ENCODE data around the gene CDH8. TPM values are rescaled to one million over a fixed set of nuclear protein-coding genes. Genes with fewer than 3 reads are reported as not detected.
"Not testable (repeated sequence)": the region's sequence is repeated elsewhere in the genome, so short reads cannot be mapped to it uniquely, and the experiment has no call there.

Gene CDH8
- total RNA-seq, 1 donor from 2014 or later, result 0.43 TPM

- intact Hi-C loops (cut with micrococcal nuclease), result no loop called here
Measured at GRCh38 chr16:61797961-61798507, 238.2 kb downstream of the CDH8 start.

- intact Hi-C loops (cut with micrococcal nuclease), result no loop called here
Measured at GRCh38 chr16:61797296-61797795, 238.9 kb downstream of the CDH8 start.

DNA sequence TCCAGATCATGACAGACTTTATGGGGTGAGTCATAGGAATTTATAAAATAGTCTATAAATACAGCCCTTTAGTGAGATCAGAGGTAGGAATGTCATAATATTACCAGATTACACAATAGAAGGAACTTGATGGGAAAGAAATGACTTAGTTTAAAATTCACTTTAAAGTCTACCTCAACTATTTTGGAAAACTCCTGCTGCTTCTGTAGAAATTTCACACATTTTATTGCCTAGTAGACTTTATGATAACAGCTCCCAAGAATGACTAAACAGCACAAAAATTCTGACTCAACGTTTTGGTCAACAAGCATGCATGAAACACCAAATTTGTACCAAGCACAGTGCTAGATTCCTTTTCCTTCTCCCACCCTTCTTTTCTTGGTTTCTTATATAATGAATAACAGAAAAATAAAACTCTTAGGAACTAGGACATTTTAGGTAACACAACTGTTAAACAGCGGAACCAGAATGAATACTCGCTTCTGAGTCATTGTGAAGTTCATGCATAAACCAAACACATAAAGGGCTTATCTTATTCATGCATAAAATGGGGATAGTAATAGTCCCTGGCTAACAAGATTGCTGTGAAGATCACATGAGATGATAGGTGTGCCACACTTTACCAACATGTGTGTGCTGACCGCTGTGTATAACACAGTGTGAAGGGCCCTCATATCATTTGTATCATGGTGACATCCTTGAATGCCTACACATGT lies 243.9 kb downstream of the CDH8 start:
- intact Hi-C loops (cut with micrococcal nuclease), result no loop called here

GRCh38 chr16:61791464-61791863 lies 244.8 kb downstream of the CDH8 start:
- intact Hi-C loops (cut with micrococcal nuclease), result no loop called here

DNA sequence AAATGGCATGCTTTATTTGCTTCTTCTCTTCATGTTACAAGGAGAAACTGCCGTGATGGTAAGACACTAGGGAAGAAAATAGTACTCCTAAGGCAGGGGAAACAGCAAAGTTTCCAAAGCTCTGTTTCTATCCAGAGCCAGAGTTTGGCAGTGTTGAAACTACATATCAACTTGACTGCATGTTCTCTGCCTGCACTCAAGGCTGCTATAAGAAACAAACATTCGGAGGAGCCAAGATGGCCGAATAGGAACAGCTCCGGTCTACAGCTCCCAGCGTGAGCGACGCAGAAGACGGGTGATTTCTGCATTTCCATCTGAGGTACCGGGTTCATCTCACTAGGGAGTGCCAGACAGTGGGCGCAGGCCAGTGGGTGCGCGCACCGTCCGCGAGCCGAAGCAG lies 254.4 kb downstream of the CDH8 start:
- intact Hi-C loops (cut with micrococcal nuclease), result not testable (repeated sequence)

DNA sequence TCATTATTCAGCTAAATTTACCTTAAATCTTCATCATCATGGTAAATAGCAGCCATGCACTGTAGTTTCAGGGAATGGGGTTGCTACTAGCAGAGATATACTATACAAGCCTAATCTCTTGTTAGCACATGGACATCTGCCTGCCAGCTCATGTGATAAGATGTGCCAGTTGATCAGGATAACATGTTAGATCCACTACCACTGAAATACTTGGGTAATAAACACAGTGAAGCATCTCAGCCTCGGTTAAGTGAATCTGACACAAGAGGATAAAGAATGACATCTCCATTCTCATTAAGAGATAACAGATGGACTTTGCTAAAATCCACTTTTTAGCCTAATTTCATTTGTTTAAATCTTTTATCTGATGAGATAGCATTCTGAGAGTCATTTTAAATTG lies 256.1 kb downstream of the CDH8 start:
- intact Hi-C loops (cut with micrococcal nuclease), result no loop called here

GRCh38 chr16:61770301-61770700 lies 265.9 kb downstream of the CDH8 start:
- intact Hi-C loops (cut with micrococcal nuclease), result no loop called here

- intact Hi-C loops (cut with micrococcal nuclease), result no loop called here
Measured at GRCh38 chr16:61763991-61764390, 272.2 kb downstream of the CDH8 start.

DNA sequence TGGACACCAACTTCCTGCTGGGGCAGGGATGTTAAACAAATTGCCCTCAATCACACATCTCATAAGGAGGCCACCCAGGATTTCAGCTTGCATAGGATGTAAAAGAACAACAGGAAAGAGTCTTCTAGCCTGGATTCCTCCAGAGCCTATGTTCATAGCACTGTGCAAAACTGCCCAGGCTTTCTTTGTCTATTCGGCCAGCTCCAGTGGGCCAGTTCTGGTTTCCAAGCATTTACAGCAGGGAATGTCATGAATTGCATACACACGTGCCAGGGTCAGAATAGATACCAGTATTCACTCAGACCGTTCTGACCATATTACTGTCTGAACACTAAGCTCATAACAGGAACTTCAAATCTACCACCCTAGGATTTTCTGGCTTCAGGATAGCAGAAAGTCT lies 273.2 kb downstream of the CDH8 start:
- intact Hi-C loops (cut with micrococcal nuclease), result no loop called here

GRCh38 chr16:61730997-61731396 lies 305.2 kb downstream of the CDH8 start:
- intact Hi-C loops (cut with micrococcal nuclease), result no loop called here

DNA sequence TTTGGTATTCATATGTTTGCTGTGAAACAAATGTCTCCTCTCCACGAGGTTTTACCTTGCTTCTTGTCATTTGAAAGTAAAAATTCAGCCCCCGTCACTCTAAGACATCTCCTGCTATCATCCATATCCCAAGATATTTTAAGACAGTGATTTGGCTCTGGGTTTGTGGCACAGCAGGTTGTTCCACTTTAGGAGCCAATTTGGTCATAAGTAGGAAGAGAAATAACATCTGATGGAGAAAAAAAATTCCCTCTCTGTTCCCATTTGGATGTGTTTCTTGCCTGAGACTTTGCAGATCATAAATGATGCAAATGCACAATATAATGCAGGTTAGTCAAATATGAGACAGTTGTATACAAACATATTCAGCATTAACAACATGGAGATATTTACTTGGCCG lies 309.5 kb downstream of the CDH8 start:
- intact Hi-C loops (cut with micrococcal nuclease), result no loop called here

DNA sequence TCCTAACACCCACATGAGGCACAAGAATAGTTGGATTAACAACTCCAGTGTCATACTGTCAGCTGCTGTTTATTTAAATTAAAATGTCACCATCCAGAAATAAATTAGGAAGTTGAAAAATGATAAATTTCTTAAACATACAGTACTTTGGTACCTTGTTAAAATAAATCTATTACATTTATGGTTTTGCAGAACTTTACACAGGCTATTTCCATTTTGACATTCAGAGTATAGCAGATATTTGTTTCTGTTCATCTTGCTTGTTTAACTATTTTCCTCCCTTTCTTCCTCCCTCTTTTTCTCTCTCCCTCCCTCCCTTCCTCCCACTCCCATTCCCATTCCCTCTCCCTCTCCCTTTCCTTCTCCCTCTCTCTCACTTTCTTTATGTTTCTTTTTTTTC lies 310.1 kb downstream of the CDH8 start:
- intact Hi-C loops (cut with micrococcal nuclease), result no loop called here

DNA sequence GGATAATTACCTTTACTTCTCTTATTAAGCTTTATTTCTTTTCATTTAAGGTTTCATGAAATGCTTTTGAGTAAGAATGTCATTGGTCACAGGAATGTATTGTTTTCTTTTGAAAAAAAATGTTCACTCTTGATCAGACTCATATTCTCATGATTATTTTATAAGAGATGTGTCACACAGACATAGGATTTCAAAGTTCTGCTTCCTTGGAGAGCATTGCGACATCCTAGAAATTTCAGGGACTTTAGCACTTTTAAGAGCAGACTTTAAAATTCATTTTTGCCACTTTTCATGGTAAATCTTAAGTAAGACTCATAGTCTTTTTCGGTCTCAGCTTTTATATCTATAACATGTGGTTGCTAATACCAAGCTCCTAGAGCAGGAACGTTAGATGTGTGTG lies 314.7 kb downstream of the CDH8 start:
- intact Hi-C loops (cut with micrococcal nuclease), result no loop called here

- intact Hi-C loops (cut with micrococcal nuclease), result no loop called here
Measured at GRCh38 chr16:61715393-61715792, 320.8 kb downstream of the CDH8 start.

- intact Hi-C loops (cut with micrococcal nuclease), result no loop called here
Measured at GRCh38 chr16:61713787-61714186, 322.5 kb downstream of the CDH8 start.

GRCh38 chr16:61699640-61700039 lies 336.6 kb downstream of the CDH8 start:
- intact Hi-C loops (cut with micrococcal nuclease), result not testable (repeated sequence)

- intact Hi-C loops (cut with micrococcal nuclease), result no loop called here
Measured at GRCh38 chr16:61684541-61684940, 351.7 kb downstream of the CDH8 start.

- intact Hi-C loops (cut with micrococcal nuclease), result no loop called here
Measured at GRCh38 chr16:61681673-61682072, 354.6 kb downstream of the CDH8 start.

GRCh38 chr16:61681124-61681523 lies 355.1 kb downstream of the CDH8 start:
- intact Hi-C loops (cut with micrococcal nuclease), result no loop called here

DNA sequence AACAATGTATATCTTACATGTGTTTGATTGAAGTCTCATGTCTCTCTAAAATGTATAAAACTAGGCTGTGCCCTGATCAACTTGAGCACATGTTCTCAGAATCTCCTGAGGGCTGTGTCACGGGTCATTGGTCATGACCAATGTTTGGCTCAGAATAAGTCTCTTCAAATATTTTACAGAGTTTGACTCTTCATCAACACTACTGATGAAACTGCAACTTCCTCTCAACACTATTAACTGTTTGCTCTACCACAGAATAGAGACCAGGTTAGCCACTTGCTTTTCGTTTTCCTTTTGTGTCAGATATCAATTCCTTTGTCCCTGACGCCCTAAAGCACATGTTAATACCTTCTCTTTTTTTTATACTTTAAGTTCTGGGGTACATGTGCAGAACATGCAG lies 358.1 kb downstream of the CDH8 start:
- intact Hi-C loops (cut with micrococcal nuclease), result no loop called here

- intact Hi-C loops (cut with micrococcal nuclease), result no loop called here
Measured at GRCh38 chr16:61677776-61678175, 358.5 kb downstream of the CDH8 start.

GRCh38 chr16:61676740-61677139 lies 359.5 kb downstream of the CDH8 start:
- intact Hi-C loops (cut with micrococcal nuclease), result no loop called here

GRCh38 chr16:61671161-61671560 lies 365.1 kb downstream of the CDH8 start:
- intact Hi-C loops (cut with micrococcal nuclease), result no loop called here
